Posterior vena cava (tissue), 2 donors: ENCODE results near the gene COL24A1. TPM values are rescaled to one million over a fixed set of nuclear protein-coding genes. Genes with fewer than 3 reads are reported as not detected.

Source experiments
- DNase-seq: peaks from one replicate; pipeline ENCODE4 v3.0.0-alpha.2; 2020; ENCODE audit warnings: low spot score
- intact Hi-C, 2 donors: fragments of 100-400 bp; cut with DNase I; formaldehyde crosslinking; loops; one replicate each; pipeline versions ENCODE4 v1.14.1 to v1.14.2; 2022 to 2023
- long read RNA-seq, 2 donors: library from polyadenylated mRNA; unstranded; transcript quantifications; one replicate each; pipeline ENCODE4 v2.0.0, GENCODE V29; 2020 to 2021
- total RNA-seq, 2 donors: library from RNA; stranded (reverse); fragmentation: NEBNext Ultra II Directional; extraction: Animal tissue kit (Norgen Biotek cat#: 25700); gene quantifications; one replicate each; pipeline ENCODE4 v1.2.1, GENCODE V29; 2021
- donor health status: DM: yes; HTN: yes; CAD: no.
- donor health status: DM: yes; HTN: yes; CAD: no.

The COL24A1 gene
- under 1 TPM; 0.19 to 0.38 TPM for total RNA-seq
- long read RNA-seq, donor 1, result 0 reads
- long read RNA-seq, donor 2, result 0 reads

DNA sequence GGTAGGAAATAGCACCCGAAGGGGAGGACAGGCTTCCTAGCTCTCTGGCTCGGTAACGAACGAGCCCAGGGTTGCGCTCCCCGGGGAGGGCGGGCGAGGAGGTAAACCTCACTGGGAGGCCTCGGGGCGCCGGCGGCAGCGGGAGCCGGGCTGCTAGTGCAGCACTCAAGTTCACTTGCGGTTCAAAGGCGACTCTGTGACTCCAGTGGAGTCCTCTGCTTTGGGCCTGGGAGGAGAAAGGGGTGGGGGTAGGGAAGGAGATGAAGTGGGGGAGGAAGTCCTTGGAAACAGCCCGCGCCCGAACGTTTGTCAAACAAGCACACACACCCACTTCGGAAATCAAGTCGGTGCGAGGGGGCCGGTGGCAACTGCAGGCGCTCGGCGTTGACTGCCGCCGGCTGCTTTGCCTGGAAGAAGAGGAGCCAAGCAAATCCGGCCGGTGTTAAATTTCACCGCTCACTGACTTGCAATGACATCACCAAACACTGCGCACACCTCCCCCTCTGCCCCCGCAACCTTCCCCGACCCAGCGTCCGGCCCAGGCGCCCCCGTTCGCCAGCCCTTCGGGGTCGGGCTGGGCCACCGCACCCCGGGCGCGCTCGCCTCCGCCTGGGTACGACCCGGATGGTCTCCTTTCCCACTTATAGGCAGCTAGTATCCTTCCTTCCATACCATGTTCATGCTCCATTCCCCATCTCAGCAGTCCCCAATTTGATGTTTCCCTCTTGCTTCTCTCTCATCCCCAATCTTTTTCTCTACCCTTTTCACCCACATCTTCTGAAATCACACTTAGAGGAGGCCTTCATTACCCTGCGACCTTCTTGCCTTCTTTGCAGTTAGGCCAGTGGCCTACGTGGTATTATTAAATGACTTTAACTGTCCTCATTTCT, at the start of gene COL24A1:
Gene COL24A1, minus strand, starts transcription at position 207 of the 890 bp plus-strand sequence. CDS start 376 bp downstream, outside the sequence.
- intact Hi-C loops, result no loop called here
- DNase-seq, result peak; percentile 77

- no peak for DNase-seq
- intact Hi-C loops, result no loop called here
Observed at GRCh38 chr1:86205741-86206140, 49.2 kb upstream of the COL24A1 start.

DNA sequence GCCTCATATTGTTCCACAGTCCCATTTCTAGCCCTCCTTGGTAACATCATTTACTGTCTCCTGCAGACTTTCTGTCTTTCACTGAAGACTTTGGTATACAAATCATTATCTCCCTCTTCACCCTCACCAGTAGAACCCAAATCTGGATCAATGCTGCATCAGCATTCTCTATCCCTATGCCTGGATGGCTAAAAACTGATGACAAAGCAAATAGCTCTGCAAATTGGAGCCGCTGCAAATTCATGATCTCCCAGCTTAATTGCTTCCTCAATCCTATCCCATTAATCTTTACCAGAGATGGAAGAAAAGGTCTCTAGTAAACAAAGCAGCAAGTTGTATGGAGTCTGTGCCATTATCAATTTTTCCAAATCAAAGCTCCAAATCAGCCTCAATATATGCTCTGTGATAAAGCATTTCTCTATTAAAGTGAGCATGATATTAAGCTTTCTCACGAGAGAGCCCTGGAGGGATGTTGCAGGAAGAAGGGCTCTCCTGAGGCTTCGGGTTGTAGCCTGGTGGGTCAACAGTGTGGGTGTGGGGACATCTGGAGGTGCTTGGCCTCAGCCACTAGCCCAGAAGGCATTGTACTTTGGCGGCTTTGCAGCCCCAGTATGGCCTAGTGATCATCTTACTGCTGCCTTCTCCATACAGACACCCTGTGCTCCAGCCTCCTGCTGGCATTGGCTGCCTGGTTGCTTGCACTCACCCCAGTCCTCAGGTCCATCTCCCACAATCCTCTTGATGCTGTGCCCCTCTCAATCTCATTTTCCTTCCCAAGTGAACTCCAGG, 46.2 kb upstream of the COL24A1 start:
- DNase-seq, result no peak

DNA sequence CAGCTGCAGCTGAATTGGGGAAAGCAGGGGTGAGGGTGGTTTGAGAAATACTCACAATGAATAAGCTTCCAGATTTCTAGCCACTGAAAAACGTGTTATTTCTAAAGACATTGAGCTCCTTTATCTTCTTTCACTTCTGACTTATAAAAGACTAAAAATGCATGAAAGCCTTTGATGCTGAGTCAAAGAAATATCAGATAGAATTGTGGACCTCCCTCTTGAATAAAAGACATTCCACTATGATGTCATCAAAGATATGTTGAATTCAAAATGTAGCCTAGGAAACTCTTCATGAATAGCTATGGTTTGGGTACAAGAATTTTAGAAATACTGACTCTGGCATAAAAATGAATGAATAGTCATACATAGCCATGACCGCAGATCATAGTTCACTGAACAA, 44.7 kb upstream of the COL24A1 start:
- no peak for DNase-seq
- intact Hi-C loops, result no loop called here

More for the DNA sequence above, 46.2 kb upstream of the COL24A1 start:
- intact Hi-C loops, result no loop called here

DNA sequence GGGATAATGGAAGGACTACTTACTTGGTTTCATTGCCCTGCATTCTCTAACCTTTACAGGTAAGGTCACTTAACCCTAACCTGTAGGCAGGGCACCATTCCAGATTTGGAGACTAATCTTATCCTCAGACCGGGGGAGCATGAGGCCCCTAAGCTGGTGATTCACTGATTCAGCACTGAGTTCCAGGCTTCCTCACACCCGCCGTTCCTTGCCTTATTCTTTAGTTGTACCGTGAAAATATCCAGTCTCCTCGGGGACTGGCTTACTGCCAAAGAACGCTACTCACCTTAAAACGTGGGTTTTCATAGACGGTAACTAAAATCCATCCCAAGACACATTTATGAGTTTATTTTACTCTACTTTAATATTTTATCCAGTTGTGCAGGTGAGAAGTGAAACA, 44.3 kb upstream of the COL24A1 start:
- intact Hi-C loops, result no loop called here
- DNase-seq, result no peak

- no peak for DNase-seq
- intact Hi-C loops, result no loop called here
Observed at GRCh38 chr1:86197206-86197855, 40.8 kb upstream of the COL24A1 start.

GRCh38 chr1:86195281-86195680, 38.7 kb upstream of the COL24A1 start:
- no peak for DNase-seq

DNA sequence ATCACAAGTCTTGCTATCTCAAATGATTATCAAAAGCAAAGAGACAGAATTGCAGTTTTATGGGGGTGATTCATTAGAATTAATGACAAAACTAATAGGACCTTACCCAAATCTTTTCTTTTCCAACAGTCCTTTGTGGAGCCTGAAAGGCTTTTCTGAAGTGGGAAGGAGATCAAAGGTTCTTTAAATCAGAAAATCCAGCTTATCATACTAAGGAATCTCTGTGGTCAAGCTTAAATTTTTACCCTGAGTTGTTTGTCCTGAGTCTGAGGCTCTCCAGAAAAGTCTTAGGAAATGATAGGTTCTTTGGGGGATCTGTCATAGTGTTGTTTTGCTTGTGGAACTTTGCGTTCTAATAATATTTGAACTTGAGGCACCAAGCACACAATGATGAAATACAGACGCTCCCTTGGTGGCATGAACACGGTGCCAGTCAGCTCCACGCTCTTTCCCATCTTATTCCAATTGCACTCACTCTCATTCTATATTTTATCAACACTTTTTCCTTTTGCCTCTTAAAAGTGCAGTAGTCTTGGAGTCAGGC, 38.0 kb upstream of the COL24A1 start:
- intact Hi-C loops, result no loop called here

More at GRCh38 chr1:86195281-86195680, 38.7 kb upstream of the COL24A1 start:
- intact Hi-C loops, result no loop called here

GRCh38 chr1:86192417-86192816, 35.8 kb upstream of the COL24A1 start:
- DNase-seq, result no peak
- intact Hi-C loops, result no loop called here

More for the DNA sequence above, 38.0 kb upstream of the COL24A1 start:
- no peak for DNase-seq

DNA sequence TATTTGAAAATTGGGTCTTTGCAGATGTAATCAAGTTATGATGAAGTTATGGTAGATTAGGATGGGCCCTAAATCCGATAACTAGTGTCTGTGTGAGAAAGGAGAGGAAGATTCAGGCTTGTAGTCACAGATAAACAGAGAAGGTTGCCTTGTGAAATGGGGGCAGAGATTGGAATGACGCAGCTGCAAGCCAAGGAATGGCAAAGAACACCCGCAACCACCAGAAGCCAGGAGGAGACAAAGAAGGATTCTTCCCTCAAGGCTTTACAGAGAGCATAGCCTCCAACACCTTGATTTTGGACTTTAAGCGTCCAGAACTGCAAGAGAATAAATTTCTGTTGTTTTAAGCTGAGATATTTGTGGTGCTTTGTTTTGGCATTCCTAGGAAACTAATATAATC, 35.4 kb upstream of the COL24A1 start:
- intact Hi-C loops, result no loop called here
- no peak for DNase-seq

- DNase-seq, result no peak
- intact Hi-C loops, result no loop called here
Observed at GRCh38 chr1:86190873-86191272, 34.3 kb upstream of the COL24A1 start.

- intact Hi-C loops, result no loop called here
- no peak for DNase-seq
Observed at GRCh38 chr1:86184426-86184825, 27.9 kb upstream of the COL24A1 start.

- no peak for DNase-seq
- intact Hi-C loops, result no loop called here
Observed at GRCh38 chr1:86183810-86184209, 27.2 kb upstream of the COL24A1 start.

DNA sequence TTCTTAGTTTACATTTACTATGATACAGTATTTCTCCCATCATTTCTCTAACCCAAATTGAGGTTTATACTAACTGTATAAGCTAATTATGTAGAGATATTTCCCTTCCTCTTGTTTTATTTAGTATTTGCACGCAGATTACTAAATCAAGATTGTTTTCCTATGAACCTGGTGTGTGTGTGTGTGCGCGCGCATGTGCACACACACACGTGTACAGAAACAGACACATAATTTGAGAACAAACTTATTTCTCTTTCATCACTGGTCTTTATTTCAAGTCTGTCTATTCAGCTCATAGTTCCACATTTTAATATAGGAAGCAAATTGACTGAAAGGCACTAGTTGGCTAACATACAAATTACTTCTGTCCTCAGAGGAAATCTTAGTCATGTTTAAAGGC, 19.7 kb upstream of the COL24A1 start:
- intact Hi-C loops, result no loop called here
- no peak for DNase-seq

GRCh38 chr1:86175756-86176155, 19.2 kb upstream of the COL24A1 start:
- intact Hi-C loops, result no loop called here
- no peak for DNase-seq

DNA sequence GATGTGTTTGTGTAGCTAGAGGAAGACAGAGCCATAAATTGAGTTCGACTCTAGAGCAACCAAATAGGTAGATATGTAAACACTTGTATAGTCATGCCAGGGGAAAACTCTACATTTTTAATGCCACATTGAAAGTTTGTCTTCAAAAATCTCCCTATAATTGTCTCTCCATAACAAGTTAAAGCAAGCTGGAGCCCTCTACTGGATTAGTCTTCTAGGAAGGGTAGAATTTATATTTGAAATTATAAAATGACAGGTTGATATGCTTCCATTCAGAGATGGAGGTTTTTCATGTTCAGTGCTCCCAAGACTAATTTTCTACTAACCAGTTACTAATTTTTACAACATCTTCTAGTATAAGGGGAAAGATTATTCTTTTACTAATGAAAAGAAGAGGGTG, 13.1 kb upstream of the COL24A1 start:
- DNase-seq, result no peak
- intact Hi-C loops, result no loop called here

- intact Hi-C loops, result no loop called here
- DNase-seq, result no peak
Observed at GRCh38 chr1:86159800-86160199, 3.2 kb upstream of the COL24A1 start.

GRCh38 chr1:86155807-86156565, 586 bp downstream of the COL24A1 start:
- DNase-seq, result peak; percentile 82
- intact Hi-C loops, result no loop called here
